ENCODE data around the gene SYNDIG1. TPM values are rescaled to one million over a fixed set of nuclear protein-coding genes. Genes with fewer than 3 reads are reported as not detected.
"Not testable (repeated sequence)": the region's sequence is repeated elsewhere in the genome, so short reads cannot be mapped to it uniquely, and the experiment has no call there.

The SYNDIG1 gene
- total RNA-seq, 1 donor from 2014 or later: 5.6 TPM

DNA sequence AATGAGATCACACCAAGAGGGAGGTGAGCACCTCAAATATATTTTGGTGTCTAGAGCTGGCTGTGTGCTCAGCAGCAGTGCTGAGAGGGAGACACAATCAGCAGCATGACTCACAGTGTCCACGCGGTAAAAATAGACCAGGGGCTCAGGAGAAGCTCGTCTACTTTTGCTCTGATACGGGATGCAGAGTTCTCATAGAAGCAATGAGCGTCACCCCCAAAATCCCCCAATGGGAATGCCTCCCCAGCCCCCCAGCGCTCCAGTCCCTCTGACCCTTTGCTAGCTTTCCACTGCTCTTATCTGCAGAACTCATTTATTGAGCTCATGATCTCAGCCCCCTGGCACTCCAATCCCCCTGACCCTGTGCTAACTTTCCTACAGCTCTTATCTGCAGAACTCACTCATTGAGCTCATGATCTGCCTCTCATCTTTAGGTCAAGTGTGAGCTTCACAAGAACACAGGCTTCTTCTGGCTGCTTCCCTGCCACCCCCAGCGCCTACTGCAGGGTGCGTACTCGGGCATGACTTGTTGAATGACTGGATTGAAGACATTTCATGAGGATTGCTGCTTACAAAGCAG, 34.0 kb downstream of the SYNDIG1 start:
- DNase-seq (ENCODE audit: low spot score): no peak
- Mint-ChIP-seq H3K4me3 (ENCODE audit: unreplicated experiment) (peak overlapping the region; percentile 47), H3K9me3 (ENCODE audit: low read depth) (no peaks in the 10 kb centered on the region), H3K36me3 (ENCODE audit: low read depth) (no peaks in the 10 kb centered on the region), H3K4me1 (ENCODE audit: low read depth) (peaks cover 36% of the 10 kb centered on the region), H3K27me3 (ENCODE audit: low read depth) (no peaks in the 10 kb centered on the region), H3K27ac (ENCODE audit: unreplicated experiment) (peak overlapping the region; percentile 96)
- TF ChIP-seq, protein P1, sequence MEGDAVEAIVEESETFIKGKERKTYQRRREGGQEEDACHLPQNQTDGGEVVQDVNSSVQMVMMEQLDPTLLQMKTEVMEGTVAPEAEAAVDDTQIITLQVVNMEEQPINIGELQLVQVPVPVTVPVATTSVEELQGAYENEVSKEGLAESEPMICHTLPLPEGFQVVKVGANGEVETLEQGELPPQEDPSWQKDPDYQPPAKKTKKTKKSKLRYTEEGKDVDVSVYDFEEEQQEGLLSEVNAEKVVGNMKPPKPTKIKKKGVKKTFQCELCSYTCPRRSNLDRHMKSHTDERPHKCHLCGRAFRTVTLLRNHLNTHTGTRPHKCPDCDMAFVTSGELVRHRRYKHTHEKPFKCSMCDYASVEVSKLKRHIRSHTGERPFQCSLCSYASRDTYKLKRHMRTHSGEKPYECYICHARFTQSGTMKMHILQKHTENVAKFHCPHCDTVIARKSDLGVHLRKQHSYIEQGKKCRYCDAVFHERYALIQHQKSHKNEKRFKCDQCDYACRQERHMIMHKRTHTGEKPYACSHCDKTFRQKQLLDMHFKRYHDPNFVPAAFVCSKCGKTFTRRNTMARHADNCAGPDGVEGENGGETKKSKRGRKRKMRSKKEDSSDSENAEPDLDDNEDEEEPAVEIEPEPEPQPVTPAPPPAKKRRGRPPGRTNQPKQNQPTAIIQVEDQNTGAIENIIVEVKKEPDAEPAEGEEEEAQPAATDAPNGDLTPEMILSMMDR (IDR thresholded peaks at IDR 0.05): no peak

DNA sequence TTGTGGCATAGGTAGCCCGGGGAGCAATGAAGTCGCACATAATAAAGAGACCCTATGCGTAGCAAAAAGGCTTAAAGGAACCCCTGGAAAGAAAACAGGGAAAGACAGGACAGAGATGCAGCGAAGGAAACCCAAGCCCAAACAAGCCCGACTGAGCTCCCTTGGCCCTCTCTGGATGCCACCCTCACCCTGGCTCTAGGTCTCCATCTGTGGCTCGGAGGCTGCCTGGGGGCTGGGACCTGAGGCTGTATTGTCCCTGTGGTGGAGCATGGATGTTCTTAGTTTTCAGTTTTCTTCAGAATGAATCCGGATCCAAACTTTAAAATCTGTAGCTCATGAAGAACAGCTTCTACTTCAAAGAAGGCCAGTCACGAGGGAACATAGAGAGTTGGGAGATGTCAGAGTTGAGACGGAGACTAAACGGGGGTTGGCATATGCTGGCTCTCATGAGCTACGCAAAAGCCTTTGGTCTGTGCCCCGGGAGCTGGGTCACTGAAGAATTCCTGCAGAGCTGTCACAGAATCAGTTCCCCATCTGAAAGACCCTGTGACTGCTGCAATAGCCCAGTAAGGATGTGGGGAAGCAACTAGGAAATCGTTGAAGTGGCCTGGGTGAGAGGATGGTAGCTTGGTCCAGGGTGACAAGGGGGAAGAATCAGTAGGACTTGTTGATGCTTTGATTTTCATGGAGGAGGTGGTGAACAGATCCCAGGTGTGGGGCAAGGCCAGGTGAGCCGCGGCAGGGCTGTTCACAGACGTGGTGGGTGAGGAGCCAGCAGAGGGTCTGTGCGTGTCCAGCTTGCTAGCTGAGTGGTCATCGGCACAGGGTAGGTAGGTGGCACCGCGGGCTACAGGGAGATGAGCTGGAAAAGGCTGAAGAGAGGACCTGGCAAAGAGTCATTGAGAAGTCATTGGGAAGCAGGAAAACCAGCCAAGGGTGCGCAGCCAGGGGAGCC, 35.2 kb downstream of the SYNDIG1 start:
- Mint-ChIP-seq H3K4me3 (ENCODE audit: unreplicated experiment) (no peak overlapping the region), H3K4me1 (ENCODE audit: low read depth) (peaks cover 35% of the 10 kb centered on the region), H3K36me3 (ENCODE audit: low read depth) (no peaks in the 10 kb centered on the region), H3K9me3 (ENCODE audit: low read depth) (no peaks in the 10 kb centered on the region), H3K27me3 (ENCODE audit: low read depth) (no peaks in the 10 kb centered on the region), H3K27ac (ENCODE audit: unreplicated experiment) (peak overlapping the region; percentile 96)
- DNase-seq (ENCODE audit: low spot score): no peak
- TF ChIP-seq, protein P1 (IDR thresholded peaks at IDR 0.05): no peak

DNA sequence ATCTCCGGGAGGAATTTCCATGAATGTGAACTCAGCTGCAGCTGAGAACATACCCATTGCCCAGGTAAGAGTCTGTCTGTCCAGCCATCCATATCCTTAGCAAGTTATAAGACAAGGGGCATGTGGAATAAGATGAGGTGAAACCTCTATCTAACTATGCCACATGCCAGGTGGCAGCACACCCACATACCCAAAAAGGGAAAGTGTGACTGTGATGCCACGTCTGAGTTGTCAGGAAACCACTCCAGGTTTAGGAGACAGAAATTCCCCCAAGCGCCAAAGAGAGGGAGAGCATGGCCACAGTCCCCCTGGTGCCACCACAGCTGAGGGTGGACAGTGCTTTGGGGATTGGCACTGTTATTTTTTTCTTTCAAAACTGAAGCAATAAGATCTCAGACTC, 36.7 kb downstream of the SYNDIG1 start:
- H3K27ac Mint-ChIP-seq (ENCODE audit: unreplicated experiment): no peak overlapping the region
- H3K4me3 Mint-ChIP-seq (ENCODE audit: unreplicated experiment): no peak overlapping the region
- no peak for DNase-seq (ENCODE audit: low spot score)
- TF ChIP-seq, protein P1 (IDR thresholded peaks at IDR 0.05): no peak
- no peaks in the 10 kb centered on the region for H3K27me3 Mint-ChIP-seq (ENCODE audit: low read depth)
- no peaks in the 10 kb centered on the region for H3K36me3 Mint-ChIP-seq (ENCODE audit: low read depth)
- peaks cover 35% of the 10 kb centered on the region for H3K4me1 Mint-ChIP-seq (ENCODE audit: low read depth)
- H3K9me3 Mint-ChIP-seq (ENCODE audit: low read depth): no peaks in the 10 kb centered on the region

DNA sequence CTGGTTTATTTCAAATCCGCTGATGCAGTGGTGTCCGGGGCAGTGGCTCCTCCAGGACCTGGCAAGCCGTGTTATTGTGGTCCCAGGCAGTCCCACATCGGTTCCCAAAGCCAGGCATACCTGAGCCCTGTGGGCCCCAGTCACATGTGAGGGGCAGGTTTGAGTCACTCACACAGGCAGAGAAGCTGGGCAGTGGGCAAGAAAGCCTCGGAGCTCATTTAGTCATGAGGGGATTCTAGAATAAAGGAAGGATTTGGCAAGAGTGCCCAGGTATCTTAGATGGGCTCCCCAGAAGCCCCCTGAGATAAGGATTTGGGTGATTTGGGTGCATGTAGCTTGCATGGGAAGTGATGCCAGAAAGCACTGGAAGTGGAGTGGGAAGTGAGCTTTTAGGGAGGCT, 37.3 kb downstream of the SYNDIG1 start:
- Mint-ChIP-seq H3K27ac (ENCODE audit: unreplicated experiment) (no peak overlapping the region), H3K4me3 (ENCODE audit: unreplicated experiment) (no peak overlapping the region), H3K4me1 (ENCODE audit: low read depth) (peaks cover 35% of the 10 kb centered on the region), H3K27me3 (ENCODE audit: low read depth) (no peaks in the 10 kb centered on the region), H3K36me3 (ENCODE audit: low read depth) (no peaks in the 10 kb centered on the region), H3K9me3 (ENCODE audit: low read depth) (no peaks in the 10 kb centered on the region)
- TF ChIP-seq, protein P1 (IDR thresholded peaks at IDR 0.05): no peak
- no peak for DNase-seq (ENCODE audit: low spot score)

DNA sequence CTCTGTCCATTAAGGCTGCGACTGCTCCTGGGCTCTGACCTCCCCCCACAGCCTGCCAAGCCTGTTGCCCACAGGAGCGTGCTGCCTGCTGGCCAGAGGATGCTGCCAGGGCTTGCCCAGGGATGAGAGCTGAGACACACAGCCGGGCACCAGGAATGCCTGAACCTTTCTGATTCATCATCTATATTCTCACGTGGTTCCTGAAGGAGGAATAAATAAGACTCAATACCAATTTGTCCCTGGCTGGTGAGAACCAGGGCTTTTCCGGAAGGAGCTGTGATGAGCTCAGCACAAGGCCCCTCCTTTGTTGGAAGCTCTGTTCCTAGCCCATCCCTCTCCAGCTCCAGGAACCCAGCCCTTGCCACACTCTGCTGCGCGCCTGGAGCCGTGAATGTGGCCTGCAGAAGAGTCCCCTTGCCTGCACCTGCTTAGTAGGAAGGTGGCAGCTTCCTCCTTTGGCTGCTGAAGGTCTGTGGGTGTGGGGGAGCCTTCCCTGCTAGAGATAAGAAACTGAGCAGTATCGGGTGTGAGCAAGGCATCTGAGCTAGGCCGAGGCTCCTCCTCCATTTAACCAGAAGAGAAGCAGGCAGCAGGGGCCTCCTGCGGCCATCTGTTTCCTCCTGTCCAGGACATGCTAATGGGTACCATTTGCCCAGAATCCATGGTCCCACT, 37.9 kb downstream of the SYNDIG1 start:
- Mint-ChIP-seq H3K27me3 (ENCODE audit: low read depth) (no peaks in the 10 kb centered on the region), H3K27ac (ENCODE audit: unreplicated experiment) (no peak overlapping the region), H3K4me1 (ENCODE audit: low read depth) (peaks cover 30% of the 10 kb centered on the region), H3K9me3 (ENCODE audit: low read depth) (no peaks in the 10 kb centered on the region), H3K36me3 (ENCODE audit: low read depth) (no peaks in the 10 kb centered on the region), H3K4me3 (ENCODE audit: unreplicated experiment) (no peak overlapping the region)
- TF ChIP-seq, protein P1 (IDR thresholded peaks at IDR 0.05): no peak
- no peak for DNase-seq (ENCODE audit: low spot score)

DNA sequence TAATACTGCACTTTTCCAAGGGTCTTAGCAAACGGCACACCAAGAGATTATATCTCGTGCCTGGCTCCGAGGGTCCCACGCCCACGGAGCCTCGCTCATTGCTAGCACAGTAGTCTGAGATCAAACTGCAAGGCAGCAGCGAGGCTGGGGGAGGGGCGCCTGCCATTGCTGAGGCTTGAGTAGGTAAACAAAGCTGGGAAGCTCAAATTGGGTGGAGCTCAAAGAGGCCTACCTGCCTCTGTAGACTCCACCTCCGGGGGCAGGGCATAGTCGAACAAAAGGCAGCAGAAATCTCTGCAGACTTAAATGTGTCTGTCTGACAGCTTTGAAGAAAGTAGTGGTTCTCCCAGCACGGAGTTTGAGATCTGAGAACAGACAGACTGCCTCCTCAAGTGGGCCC, 43.0 kb downstream of the SYNDIG1 start:
- H3K9me3 Mint-ChIP-seq (ENCODE audit: low read depth); H3K27ac Mint-ChIP-seq (ENCODE audit: unreplicated experiment); H3K36me3 Mint-ChIP-seq (ENCODE audit: low read depth); H3K27me3 Mint-ChIP-seq (ENCODE audit: low read depth); H3K4me3 Mint-ChIP-seq (ENCODE audit: unreplicated experiment); DNase-seq (ENCODE audit: low spot score); H3K4me1 Mint-ChIP-seq (ENCODE audit: low read depth): not testable (repeated sequence)
